ENCODE results near the gene SCD5.

- no peak for TF ChIP-seq ZNF776 (CRISPR knock-in tag; IDR thresholded peaks at IDR 0.05)
- no peak for TF ChIP-seq HMGXB4 (CRISPR knock-in tag; IDR thresholded peaks at IDR 0.05; ENCODE audit: borderline replicate concordance in 1 of 2, low read depth in 1 of 2)
- TF ChIP-seq SIN3A (IDR thresholded peaks at IDR 0.05; ENCODE audit: borderline replicate concordance, low read depth, low read length), result no peak
- no peak for TF ChIP-seq ZNF724P (CRISPR knock-in tag; IDR thresholded peaks at IDR 0.05; ENCODE audit: borderline replicate concordance)
- no peak for TF ChIP-seq SMC3 (IDR thresholded peaks at IDR 0.05; ENCODE audit: low read length)
- TF ChIP-seq ZNF30 (CRISPR knock-in tag; IDR thresholded peaks at IDR 0.05), result no peak
- no peak for TF ChIP-seq ATF3 (CRISPR knock-in tag; IDR thresholded peaks at IDR 0.05)
- TF ChIP-seq ZNF430 (CRISPR knock-in tag; IDR thresholded peaks at IDR 0.05), result no peak
- no peak for TF ChIP-seq MYNN (CRISPR knock-in tag; IDR thresholded peaks at IDR 0.05; ENCODE audit: low read depth)
- TF ChIP-seq RFXANK (CRISPR knock-in tag; IDR thresholded peaks at IDR 0.05), result no peak
- no peak for TF ChIP-seq ZNF747 (CRISPR knock-in tag; IDR thresholded peaks at IDR 0.05; ENCODE audit: borderline replicate concordance)
- no peak for TF ChIP-seq ZNF740 (CRISPR knock-in tag; IDR thresholded peaks at IDR 0.05)
These were observed 82.6 kb downstream of the SCD5 start for GRCh38 chr4:82715731-82716617.
